HG03097 (cell line): ENCODE results near the gene PRSS27.
A peak's percentile ranks its signal among the peaks of the same experiment; 100 is the strongest.
"Not testable (repeated sequence)": the region's sequence is repeated elsewhere in the genome, so short reads cannot be mapped to it uniquely, and the experiment has no call there.

Source experiments
- ATAC-seq: cut with Tn5 transposase; IDR thresholded peaks from one replicate; pipeline ENCODE4 v1.9.1; 2021; ENCODE audit not compliant: unreplicated experiment, low FRiP score

PRSS27 gene

DNA sequence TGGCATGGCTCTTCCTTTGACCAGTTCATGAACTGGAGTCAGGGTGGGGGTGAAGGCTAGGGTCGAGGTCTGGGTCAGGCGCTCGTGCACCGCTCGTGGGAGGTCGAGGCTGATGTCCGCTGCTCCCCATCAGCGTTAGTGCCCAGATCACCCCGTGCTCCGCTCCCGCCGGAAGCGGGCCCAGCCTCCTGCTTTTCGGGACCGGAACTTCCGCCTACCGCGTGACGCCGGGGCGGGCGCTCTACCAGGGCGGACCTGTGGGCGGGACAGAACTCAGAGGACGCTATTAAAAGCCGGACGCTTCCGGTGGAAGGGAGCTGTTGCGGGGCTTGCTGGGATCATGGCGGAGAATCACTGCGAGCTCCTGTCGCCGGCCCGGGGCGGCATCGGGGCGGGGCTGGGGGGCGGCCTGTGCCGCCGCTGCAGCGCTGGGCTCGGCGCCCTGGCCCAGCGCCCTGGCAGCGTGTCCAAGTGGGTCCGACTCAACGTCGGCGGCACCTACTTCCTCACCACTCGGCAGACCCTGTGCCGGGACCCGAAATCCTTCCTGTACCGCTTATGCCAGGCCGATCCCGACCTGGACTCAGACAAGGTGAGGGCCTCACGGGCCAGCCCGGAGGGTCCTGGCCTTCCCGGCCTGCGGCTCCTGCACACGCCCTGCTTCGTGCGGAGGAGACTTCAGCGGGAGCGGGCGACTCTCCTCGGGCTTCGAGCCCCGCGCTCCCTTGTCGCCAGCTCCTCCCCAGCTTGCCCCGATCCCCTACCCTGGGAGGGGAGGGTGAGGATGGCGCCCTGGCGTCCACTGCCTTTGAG, 37.6 kb downstream of the PRSS27 start, which contains the start of gene KCTD5:
TSS of gene KCTD5 (plus strand) at position 315 of the 813 bp plus-strand sequence. CDS start at position 341, 26 bp downstream.
- ATAC-seq, result peak; percentile 73

DNA sequence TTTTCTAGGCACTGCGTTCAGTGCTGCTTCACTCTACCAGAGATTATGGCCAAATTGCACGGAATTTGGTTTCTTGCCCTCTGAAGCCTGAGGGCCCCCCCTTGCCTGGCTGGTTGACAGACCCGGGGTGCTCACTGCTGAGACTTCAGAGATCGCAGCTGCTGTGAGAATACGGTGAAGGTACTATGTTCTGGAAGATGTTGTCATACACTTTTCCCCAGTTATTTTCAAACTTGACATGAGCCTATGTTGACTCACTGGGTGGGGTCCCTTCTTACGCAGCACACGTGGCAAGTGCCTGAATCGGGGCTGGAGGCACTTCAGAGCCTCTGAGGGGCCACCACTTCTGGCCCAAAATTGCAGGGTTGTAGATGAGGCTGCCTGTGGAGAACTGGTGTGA, 39.7 kb downstream of the PRSS27 start:
- not testable (repeated sequence) for ATAC-seq

DNA sequence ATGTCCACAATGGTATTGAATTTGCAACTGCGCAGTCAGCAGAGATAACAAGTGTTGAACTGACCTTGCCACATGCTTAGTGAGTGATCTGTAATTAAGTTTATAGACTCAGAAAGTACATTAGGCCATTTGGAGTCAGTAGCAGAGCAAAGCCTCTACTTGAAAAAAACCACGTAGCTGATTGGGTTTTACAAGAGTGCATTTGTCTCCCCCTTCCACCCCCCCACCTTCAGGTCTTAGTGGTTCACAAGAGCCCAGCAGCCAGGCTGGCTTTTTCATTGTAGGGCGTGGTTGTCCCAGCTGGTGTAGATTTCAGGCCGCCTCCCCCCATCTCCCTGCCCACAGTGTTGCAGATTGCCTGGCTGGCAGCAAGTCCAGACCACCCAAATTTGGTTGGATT, 40.1 kb downstream of the PRSS27 start:
- not testable (repeated sequence) for ATAC-seq

DNA sequence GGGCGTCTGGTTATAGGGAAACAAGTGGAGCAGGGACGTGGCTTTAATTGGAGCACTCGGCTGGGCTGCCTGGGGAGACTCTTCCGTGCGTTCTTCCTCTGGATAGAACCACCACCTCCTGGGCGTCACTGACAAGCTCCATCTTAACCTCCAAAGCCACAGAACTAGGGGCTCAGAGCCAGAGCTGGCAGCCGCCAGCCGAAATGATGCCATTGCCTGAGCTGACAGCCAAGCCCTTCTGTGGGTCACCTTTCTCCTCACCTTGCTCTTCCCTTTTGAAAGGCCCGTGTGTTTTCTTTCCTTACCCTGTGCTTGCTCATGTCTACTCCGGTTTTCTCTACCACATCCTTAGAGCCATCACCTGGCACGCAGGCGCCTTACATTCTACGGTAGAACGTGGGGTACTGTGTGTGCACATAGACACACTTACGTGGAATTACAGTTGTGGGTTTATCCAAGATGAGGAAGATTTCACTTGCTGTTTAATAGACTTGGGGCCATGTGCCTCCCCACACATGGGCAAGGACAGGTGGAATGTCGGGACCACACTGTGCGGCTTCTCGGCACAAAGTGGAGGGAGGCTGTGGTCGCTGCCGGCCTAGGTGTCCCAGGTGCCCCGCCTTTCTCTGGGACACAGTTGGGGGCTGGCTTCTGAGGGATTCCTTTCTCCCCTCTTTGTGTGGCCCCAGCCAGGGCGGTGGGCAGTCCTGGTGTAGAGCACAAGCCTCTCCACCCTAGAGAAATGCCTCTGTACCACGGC, 41.6 kb downstream of the PRSS27 start:
- not testable (repeated sequence) for ATAC-seq

DNA sequence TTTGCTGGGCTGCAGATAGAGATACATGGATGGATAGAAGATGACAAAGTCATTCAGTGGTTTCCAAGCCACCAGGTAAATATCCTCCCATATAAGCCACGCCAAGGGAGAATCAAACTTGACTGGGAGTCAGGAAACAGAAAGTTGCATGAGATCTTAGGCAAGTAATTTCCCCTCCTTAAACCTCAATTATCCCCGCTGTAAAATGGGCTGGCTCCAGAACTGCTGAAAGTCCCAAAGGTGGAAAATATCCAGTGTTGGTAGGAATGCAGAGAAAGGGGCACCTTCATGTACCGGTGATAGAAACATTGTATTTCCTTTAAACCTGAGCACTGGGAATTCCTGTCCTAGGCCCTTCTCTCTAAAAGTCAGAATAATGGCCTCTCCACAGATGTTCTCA, 43.1 kb downstream of the PRSS27 start:
- ATAC-seq, result not testable (repeated sequence)

DNA sequence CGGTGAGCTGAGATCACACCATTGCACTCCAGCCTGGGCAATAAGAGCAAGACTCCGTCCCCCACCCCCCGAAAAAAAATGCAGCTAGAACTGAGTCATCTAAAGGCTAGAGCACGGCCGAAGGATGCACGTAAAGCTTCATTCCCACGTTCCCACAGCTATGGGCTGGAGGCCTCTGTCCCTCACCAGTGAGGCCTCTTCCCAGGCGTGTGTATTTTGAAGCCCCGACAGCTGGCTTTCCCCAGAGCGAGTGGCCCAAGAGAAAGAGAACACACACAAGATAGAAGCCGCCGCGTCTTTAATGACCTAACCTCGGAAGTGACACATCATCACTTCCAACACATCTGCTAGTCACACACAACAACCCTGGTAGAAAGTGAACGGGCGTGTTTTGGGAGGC, 44.3 kb downstream of the PRSS27 start:
- ATAC-seq, result no peak

DNA sequence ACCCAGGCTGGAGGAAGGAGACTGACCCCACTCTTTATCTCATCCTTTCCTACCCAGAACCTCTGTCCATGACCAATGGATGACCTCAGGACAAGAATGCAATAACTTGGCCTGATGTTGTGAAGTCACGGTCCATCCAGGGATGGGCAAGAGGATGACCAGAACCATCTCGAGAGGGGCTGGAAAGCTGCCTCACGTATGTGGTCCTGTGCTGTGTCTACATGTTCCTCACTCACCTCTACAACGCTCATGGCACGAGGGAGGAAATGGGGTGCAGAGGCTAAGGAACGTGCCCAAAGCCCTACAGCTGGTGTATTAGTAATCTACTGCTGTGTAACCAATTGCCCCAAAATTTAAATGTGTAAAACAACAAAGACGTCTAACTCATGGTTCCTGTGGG, 45.0 kb downstream of the PRSS27 start:
- ATAC-seq, result no peak

DNA sequence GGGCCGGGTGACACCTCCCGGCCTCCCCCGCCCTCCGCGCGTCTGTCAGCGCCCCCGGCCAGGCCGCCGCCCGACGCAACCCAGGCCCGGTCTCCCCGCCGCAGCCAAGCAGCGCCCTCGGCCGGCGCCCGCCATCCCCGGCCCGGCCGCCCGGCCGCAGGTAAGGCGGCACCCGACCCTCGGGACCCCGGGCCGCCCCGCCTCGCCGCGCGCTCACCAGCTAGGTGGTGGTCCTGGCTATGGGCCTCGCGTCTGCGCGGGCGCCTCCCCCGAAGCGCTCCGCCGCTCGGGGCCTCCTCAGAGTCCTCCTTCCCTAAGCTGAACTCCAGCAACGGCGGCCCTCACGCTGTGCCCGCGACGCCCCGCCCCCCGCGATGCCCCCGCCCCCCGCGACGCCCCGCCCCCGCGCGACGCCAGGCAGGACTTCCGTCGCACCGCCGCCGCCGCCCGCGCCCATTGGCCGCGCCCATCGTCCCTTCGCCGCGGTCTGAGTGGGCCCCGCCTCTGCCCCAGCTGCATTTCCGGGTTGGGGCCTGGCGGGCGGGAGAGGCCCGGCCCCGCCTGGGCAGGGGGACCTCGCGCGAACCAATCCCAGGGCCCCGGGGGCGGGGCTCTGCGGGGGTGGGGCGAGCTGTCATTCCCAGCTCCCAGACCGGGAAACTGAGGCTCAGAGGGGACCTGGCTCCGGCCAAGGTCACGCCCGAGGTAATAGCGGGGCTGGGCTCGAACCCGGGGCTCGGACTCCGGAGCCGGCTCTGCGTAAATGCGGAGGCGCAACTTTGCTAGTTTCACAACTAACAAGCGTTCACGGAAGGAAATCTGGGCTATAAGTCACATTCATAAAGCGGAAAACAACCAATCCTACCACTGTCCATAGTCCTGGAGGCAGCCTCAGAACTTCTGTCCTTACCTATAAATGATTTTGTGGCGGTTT, 46.7 kb downstream of the PRSS27 start:
- ATAC-seq, result peak; percentile 79

DNA sequence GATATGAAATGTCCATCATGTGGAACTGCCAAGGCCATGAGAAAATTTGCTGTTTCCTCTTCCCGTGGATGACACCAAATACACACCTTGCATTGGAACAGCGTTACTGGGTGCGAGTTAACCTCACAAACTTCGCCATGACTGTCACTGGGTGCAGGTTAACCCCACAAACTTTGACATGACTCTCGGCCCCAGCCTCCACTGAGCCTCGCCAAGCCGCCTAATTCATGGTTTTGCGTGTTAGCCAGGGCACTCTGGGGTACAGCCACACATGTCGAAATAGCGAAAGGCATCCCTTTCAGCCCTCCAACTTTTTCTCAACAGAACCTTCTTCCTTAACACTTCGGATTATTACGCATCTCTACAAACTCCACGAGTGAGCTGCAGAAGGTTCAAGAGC, 48.3 kb downstream of the PRSS27 start:
- ATAC-seq, result no peak

DNA sequence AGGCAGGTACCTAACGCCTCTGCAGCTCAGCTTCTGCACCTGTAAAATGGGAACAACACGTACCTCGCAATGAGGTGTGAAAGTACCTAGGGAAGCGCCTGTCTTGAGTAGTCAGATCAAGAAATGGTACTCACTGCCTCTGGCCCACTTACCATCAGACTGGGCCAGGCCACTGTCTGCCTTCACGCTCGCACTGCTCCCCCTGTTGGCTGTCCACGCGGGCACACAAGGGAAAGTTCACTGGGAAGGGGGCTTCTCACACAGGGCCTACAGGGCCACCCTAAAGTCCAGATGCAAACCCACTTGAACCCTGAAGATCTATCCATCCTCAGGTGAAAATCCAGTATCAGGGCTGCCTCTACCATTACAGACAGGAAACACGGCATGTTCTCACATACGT, 48.8 kb downstream of the PRSS27 start:
- not testable (repeated sequence) for ATAC-seq

DNA sequence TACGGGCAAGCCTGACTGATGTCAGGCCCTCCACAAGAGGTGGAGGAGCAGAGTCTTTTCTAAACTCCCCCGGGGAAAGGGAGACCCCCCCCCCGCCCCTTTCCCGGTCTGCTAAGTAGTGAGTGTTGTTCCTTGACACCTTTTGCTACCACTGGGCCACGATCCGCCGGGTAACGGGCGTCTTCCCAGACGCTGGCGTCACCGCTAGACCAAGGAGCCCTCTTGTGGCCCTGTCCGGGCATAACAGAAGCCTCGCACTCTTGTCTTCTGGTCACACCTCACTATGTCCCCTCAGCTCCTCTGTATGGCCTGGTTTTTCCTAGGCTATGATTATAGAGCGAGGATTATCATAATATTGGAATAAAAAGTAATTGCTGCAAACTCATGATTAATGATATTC, 50.0 kb downstream of the PRSS27 start:
- ATAC-seq, result not testable (repeated sequence)

DNA sequence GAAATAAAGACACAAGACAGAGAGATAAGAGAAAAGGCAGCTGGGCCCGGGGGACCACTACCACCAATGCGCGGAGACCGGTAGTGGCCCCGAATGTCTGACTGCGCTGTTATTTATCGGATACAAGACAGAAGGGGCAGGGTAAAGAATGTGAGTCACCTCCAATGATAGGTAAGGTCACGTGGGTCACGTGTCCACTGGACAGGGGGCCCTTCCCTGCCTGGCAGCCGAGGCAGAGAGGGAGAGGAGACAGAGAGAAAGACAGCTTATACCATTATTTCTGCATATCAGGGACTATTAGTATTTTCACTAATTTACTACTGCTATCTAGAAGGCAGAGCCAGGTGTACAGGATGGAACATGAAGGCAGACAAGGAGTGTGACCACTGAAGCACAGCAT, 50.4 kb downstream of the PRSS27 start:
- ATAC-seq, result not testable (repeated sequence)

DNA sequence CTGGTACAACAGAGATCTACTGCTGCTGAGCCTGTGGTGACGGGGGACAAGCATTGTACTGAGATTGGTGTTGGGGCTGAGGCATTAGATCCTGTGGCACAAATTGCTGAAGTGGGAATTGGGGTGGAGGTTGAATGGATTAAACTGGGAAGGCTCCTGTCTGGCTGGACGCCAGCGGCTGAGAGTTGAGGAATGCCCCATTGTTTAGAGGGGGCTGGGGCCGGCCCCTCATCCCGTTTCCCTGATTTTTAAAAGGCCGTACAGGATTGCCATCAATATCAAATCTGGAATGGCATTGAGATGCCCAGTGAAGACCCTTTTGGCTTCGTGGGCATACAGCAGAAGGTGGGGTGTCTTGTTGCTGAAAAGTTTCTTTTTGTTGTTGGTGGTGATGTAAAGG, 53.4 kb downstream of the PRSS27 start:
- ATAC-seq, result not testable (repeated sequence)

DNA sequence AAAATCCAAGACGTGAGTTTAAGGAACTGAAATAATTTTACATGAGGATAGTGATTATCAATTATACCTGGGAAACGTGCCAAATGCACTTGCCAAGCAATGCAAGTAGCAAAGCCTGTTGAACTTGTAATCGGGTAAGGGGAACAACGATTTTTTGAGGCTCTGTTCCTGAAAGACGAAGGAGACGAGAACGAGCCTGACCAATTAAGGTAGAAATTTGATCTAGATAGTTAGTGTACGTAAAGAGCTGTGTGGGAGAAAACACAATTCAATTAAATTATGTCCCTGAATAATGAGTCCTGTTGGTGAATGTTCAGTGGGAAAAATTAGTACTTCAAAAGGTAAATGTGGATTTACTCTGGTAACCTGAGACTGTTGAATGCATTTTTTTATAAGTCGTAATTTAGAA, 55.4 kb downstream of the PRSS27 start:
- ATAC-seq, result no peak

DNA sequence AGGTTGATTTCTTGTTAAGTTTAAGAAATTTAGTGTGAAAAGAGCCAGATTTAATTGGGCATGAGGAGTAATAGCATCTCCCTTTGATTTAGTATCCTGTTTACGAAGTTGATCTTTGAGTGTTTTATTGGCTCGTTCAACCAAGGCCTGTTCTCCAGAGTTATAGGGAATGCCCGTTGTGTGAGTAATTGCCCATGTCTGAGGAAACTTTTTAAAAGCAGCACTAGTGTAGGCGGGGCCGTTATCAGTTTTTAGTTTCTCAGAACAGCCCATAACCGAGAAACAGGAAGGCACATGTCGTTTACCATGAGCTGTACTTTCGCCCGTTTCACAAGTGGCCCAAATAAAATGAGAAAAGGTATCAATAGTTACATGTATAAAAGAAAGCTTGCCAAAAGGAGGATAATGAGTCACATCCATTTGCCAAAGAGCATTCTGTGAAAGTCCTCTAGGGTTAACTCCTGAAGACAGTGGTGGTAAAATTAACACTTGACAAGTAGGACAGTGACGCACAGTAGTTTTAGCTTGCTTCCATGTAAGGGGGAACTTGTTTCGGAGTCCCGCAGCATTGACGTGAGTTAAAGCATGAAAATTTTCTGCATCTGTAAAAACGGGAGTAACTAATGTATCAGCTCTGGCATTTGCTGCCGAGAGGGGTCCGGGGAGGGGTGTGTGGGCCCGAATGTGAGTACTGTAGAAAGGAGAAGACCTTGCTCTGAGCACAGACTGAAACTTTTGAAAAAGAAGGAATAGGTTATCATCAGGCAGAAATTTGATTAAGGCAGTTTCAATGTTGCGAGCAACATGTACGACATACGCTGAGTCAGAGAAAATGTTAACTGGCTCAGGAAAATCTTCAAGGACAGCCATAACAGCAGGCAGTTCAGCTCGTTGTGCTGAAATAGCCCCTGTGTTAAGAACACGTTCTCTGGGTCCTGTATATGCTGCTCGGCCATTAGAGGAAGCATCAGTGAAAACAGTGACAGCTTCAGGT, 56.2 kb downstream of the PRSS27 start:
- no peak for ATAC-seq
